ENCODE measurements around the gene ZBTB9. TPM values are rescaled to one million over a fixed set of nuclear protein-coding genes. Genes with fewer than 3 reads are reported as not detected.

ZBTB9 gene
- total RNA-seq, 1 donor from 2014 or later, result 9.6 TPM

- Mint-ChIP-seq H3K9me3 (ENCODE audit: unreplicated experiment) (peaks cover 24% of the 10 kb centered on the region), H3K36me3 (ENCODE audit: unreplicated experiment) (peaks cover 15% of the 10 kb centered on the region), H3K4me3 (ENCODE audit: unreplicated experiment) (peak within 1 kb of the TSS; percentile 97), H3K27me3 (ENCODE audit: unreplicated experiment) (peaks cover 30% of the 10 kb centered on the region), H3K27ac (ENCODE audit: unreplicated experiment) (peak within 1 kb of the TSS; percentile 98), H3K4me1 (ENCODE audit: low read depth, unreplicated experiment) (peaks cover 60% of the 10 kb centered on the region)
- peak; percentile 80 for DNase-seq
- TF ChIP-seq CTCF (IDR thresholded peaks at IDR 0.05; ENCODE audit: partially characterized antibody, unreplicated experiment), result no peak
These were observed 34.5 kb upstream of the ZBTB9 start, which contains the start of gene SYNGAP1 for GRCh38 chr6:33419580-33420490. Gene SYNGAP1 (plus strand): TSS chr6:33420065. CDS start chr6:33420265, 200 bp downstream.

- TF ChIP-seq CTCF (IDR thresholded peaks at IDR 0.05; ENCODE audit: partially characterized antibody, unreplicated experiment), result no peak
- peaks cover 63% of the 10 kb centered on the region for H3K4me1 Mint-ChIP-seq (ENCODE audit: low read depth, unreplicated experiment)
- H3K27ac Mint-ChIP-seq (ENCODE audit: unreplicated experiment), result peak overlapping the region; percentile 97
- H3K36me3 Mint-ChIP-seq (ENCODE audit: unreplicated experiment), result peaks cover 15% of the 10 kb centered on the region
- peak overlapping the region; percentile 81 for H3K4me3 Mint-ChIP-seq (ENCODE audit: unreplicated experiment)
- H3K9me3 Mint-ChIP-seq (ENCODE audit: unreplicated experiment), result peaks cover 24% of the 10 kb centered on the region
- H3K27me3 Mint-ChIP-seq (ENCODE audit: unreplicated experiment), result peaks cover 30% of the 10 kb centered on the region
- DNase-seq, result no peak
These were observed 33.7 kb upstream of the ZBTB9 start for GRCh38 chr6:33420491-33421343.

GRCh38 chr6:33421344-33421643 is 33.1 kb upstream of the ZBTB9 start:
- DNase-seq, result no peak
- Mint-ChIP-seq H3K36me3 (ENCODE audit: unreplicated experiment) (peaks cover 15% of the 10 kb centered on the region), H3K4me1 (ENCODE audit: low read depth, unreplicated experiment) (peaks cover 60% of the 10 kb centered on the region), H3K4me3 (ENCODE audit: unreplicated experiment) (peak overlapping the region; percentile 81), H3K9me3 (ENCODE audit: unreplicated experiment) (peaks cover 24% of the 10 kb centered on the region), H3K27me3 (ENCODE audit: unreplicated experiment) (peaks cover 30% of the 10 kb centered on the region), H3K27ac (ENCODE audit: unreplicated experiment) (peak overlapping the region; percentile 97)
- no peak for TF ChIP-seq CTCF (IDR thresholded peaks at IDR 0.05; ENCODE audit: partially characterized antibody, unreplicated experiment)

GRCh38 chr6:33423777-33424176 is 30.6 kb upstream of the ZBTB9 start:
- no peak for TF ChIP-seq CTCF (IDR thresholded peaks at IDR 0.05; ENCODE audit: partially characterized antibody, unreplicated experiment)
- no peak for DNase-seq
- H3K9me3 Mint-ChIP-seq (ENCODE audit: unreplicated experiment), result peaks cover 23% of the 10 kb centered on the region
- H3K27ac Mint-ChIP-seq (ENCODE audit: unreplicated experiment), result peak overlapping the region; percentile 28
- H3K36me3 Mint-ChIP-seq (ENCODE audit: unreplicated experiment), result peaks cover 15% of the 10 kb centered on the region
- peak overlapping the region; percentile 89 for H3K4me3 Mint-ChIP-seq (ENCODE audit: unreplicated experiment)
- peaks cover 64% of the 10 kb centered on the region for H3K4me1 Mint-ChIP-seq (ENCODE audit: low read depth, unreplicated experiment)
- peaks cover 26% of the 10 kb centered on the region for H3K27me3 Mint-ChIP-seq (ENCODE audit: unreplicated experiment)

Measured in glutamatergic neuron (in vitro differentiated cells).